ENCODE measurements around the gene CANT1.

GRCh38 chr17:79038545-79039135 lies 29.1 kb upstream of the CANT1 start:
- TF ChIP-seq CTCF (conservative IDR thresholded peaks at IDR 0.05) (no peak), ZFX (IDR thresholded peaks at IDR 0.05) (no peak)
